ENCODE results near the gene GOLGA8B.

GRCh38 chr15:34594361-34594760, 10.9 kb upstream of the GOLGA8B start:
- TF ChIP-seq RXRA (IDR thresholded peaks at IDR 0.05) = no peak
- no peak for TF ChIP-seq RAD21 (IDR thresholded peaks at IDR 0.05)

Measured in liver (tissue), 2 donors.